Vagina (tissue), 2 donors: ENCODE results near the gene KCTD20.

Experiments
- CTCF ChIP-seq, 3 experiments: fragments of 450-650 bp in 2 of 3; fragments of 200-600 bp in 1 of 3; sonication (generic) in 1 of 3; IDR thresholded peaks; one replicate each; pipeline ENCODE4 v1.5.1; 2017 to 2019; ENCODE audit warnings: antibody characterized with exemption in 3 of 3, mild to moderate bottlenecking in 2 of 3, moderate library complexity in 2 of 3
- POLR2A ChIP-seq, 2 donors: fragments of 450-650 bp; IDR thresholded peaks; one replicate each; pipeline ENCODE4 v1.6.1; 2017; ENCODE audit warnings: antibody characterized with exemption in 2 of 2, mild to moderate bottlenecking in 2 of 2, moderate library complexity in 2 of 2

GRCh38 chr6:36493319-36493718 is 50.5 kb downstream of the KCTD20 start:
- TF ChIP-seq POLR2A (IDR thresholded peaks at IDR 0.05) (no peak), CTCF (IDR thresholded peaks at IDR 0.05) (no peak)
